GM12801 (cell line): ENCODE data around the gene RITA1.

Source experiments
- CTCF ChIP-seq: IDR thresholded peaks from one replicate; pipeline ENCODE4 v1.5.1; 2011; ENCODE audit warnings: control low read depth; ENCODE audit not compliant: insufficient read length; ENCODE audit errors: extremely low read depth

The RITA1 gene

GRCh38 chr12:113196582-113196981 lies 11.1 kb downstream of the RITA1 start:
- TF ChIP-seq CTCF = no peak

- no peak for TF ChIP-seq CTCF
These were observed 11.5 kb downstream of the RITA1 start for GRCh38 chr12:113196990-113197389.

- TF ChIP-seq CTCF = no peak
These were observed 12.1 kb downstream of the RITA1 start for GRCh38 chr12:113197518-113198077.

GRCh38 chr12:113198296-113198695 lies 12.8 kb downstream of the RITA1 start:
- no peak for TF ChIP-seq CTCF

GRCh38 chr12:113200021-113200797 lies 14.7 kb downstream of the RITA1 start:
- TF ChIP-seq CTCF = no peak

GRCh38 chr12:113201187-113202177 lies 16.0 kb downstream of the RITA1 start:
- TF ChIP-seq CTCF = no peak
